KMS-11 (cell line): ENCODE results near the gene CRB1.

ENCODE experiments used
- H2AFZ ChIP-seq: fragments of 200-600 bp; sonication (generic); 2 replicates; pipeline ENCODE4 v1.6.1; 2016; ENCODE audit warnings: antibody characterized with exemption, mixed run types, low read depth
- H3K27ac ChIP-seq: fragments of 200-600 bp; sonication (generic); 2 replicates; pipeline ENCODE4 v1.6.1; 2016; ENCODE audit warnings: mild to moderate bottlenecking, mixed run types
- H3K27me3 ChIP-seq: fragments of 200-600 bp; sonication (generic); 2 replicates; pipeline ENCODE4 v1.6.1; 2017; ENCODE audit warnings: mild to moderate bottlenecking, low read depth, mixed run types, moderate library complexity; ENCODE audit not compliant: insufficient read depth
- H3K36me3 ChIP-seq: fragments of 200-600 bp; sonication (generic); 2 replicates; pipeline ENCODE4 v1.6.1; 2017; ENCODE audit warnings: mild to moderate bottlenecking, mixed run types; ENCODE audit not compliant: insufficient read depth
- H3K4me1 ChIP-seq: fragments of 200-600 bp; sonication (generic); 2 replicates; pipeline ENCODE4 v1.6.1; 2016; ENCODE audit warnings: mild to moderate bottlenecking, low read depth, mixed run types; ENCODE audit not compliant: poor library complexity, severe bottlenecking
- H3K4me2 ChIP-seq: fragments of 200-600 bp; sonication (generic); 2 replicates; pipeline ENCODE4 v1.7.0; 2016; ENCODE audit warnings: mild to moderate bottlenecking, mixed run types
- H3K4me3 ChIP-seq: fragments of 200-600 bp; sonication (generic); IDR thresholded peaks from 2 replicates; pipeline ENCODE4 v1.6.1; 2017; ENCODE audit warnings: low read depth, low read length, mixed read lengths; ENCODE audit not compliant: insufficient read depth
- H3K79me2 ChIP-seq: fragments of 200-600 bp; sonication (generic); 2 replicates; pipeline ENCODE4 v1.6.1; 2016; ENCODE audit warnings: low read depth, mixed run types; ENCODE audit not compliant: insufficient read depth
- H3K9ac ChIP-seq: fragments of 200-600 bp; sonication (generic); 2 replicates; pipeline ENCODE4 v1.6.1; 2016; ENCODE audit warnings: mild to moderate bottlenecking, mixed run types
- H4K20me1 ChIP-seq: fragments of 200-600 bp; sonication (generic); 2 replicates; pipeline ENCODE4 v1.6.1; 2016; ENCODE audit warnings: mild to moderate bottlenecking, mixed run types; ENCODE audit not compliant: insufficient read depth
- CTCF ChIP-seq: fragments of 200-600 bp; sonication (generic); conservative IDR thresholded peaks from 2 replicates; pipeline ENCODE4 v1.6.1; 2017; ENCODE audit warnings: low read depth, mild to moderate bottlenecking, antibody characterized with exemption, low read length, moderate library complexity, mixed read lengths

CRB1 gene

GRCh38 chr1:197341626-197342025 is 73.6 kb downstream of the CRB1 start:
- TF ChIP-seq CTCF, result no peak
- Histone ChIP-seq H3K4me1 (no peaks in the 10 kb centered on the region), H3K9ac (no peak overlapping the region), H3K36me3 (no peaks in the 10 kb centered on the region), H3K4me2 (no peak overlapping the region), H3K79me2 (no peaks in the 10 kb centered on the region), H3K27me3 (no peaks in the 10 kb centered on the region), H2AFZ (no peak overlapping the region), H4K20me1 (no peaks in the 10 kb centered on the region), H3K4me3 (no peak overlapping the region), H3K27ac (no peak overlapping the region)

GRCh38 chr1:197342044-197342565 is 74.1 kb downstream of the CRB1 start:
- H3K79me2 ChIP-seq, result no peaks in the 10 kb centered on the region
- no peaks in the 10 kb centered on the region for H4K20me1 ChIP-seq
- H3K4me2 ChIP-seq, result no peak overlapping the region
- no peak overlapping the region for H3K4me3 ChIP-seq
- no peak overlapping the region for H3K27ac ChIP-seq
- H3K27me3 ChIP-seq, result no peaks in the 10 kb centered on the region
- no peaks in the 10 kb centered on the region for H3K36me3 ChIP-seq
- no peak for TF ChIP-seq CTCF
- no peak overlapping the region for H2AFZ ChIP-seq
- no peak overlapping the region for H3K9ac ChIP-seq
- no peaks in the 10 kb centered on the region for H3K4me1 ChIP-seq

- Histone ChIP-seq H3K27me3 (no peaks in the 10 kb centered on the region), H3K4me2 (no peak overlapping the region), H3K4me1 (no peaks in the 10 kb centered on the region), H3K79me2 (no peaks in the 10 kb centered on the region), H3K4me3 (no peak overlapping the region), H4K20me1 (no peaks in the 10 kb centered on the region), H3K27ac (no peak overlapping the region), H3K36me3 (no peaks in the 10 kb centered on the region), H2AFZ (no peak overlapping the region), H3K9ac (no peak overlapping the region)
- no peak for TF ChIP-seq CTCF
Observed at GRCh38 chr1:197342669-197343068, 74.6 kb downstream of the CRB1 start.

- no peak overlapping the region for H3K27ac ChIP-seq
- no peaks in the 10 kb centered on the region for H4K20me1 ChIP-seq
- H3K27me3 ChIP-seq, result no peaks in the 10 kb centered on the region
- H3K36me3 ChIP-seq, result no peaks in the 10 kb centered on the region
- H3K4me1 ChIP-seq, result no peaks in the 10 kb centered on the region
- H3K4me2 ChIP-seq, result no peak overlapping the region
- no peak overlapping the region for H3K9ac ChIP-seq
- H3K4me3 ChIP-seq, result no peak overlapping the region
- H3K79me2 ChIP-seq, result no peaks in the 10 kb centered on the region
- TF ChIP-seq CTCF, result no peak
- no peak overlapping the region for H2AFZ ChIP-seq
Observed at GRCh38 chr1:197343663-197344273, 75.7 kb downstream of the CRB1 start.
